Spleen (tissue), 11 donors: ENCODE measurements around the gene ARHGDIB. TPM values are rescaled to one million over a fixed set of nuclear protein-coding genes. Genes with fewer than 3 reads are reported as not detected.

Source experiments
- DNase-seq: peaks from one replicate; pipeline ENCODE4 v3.0.0-alpha.2; 2020
- H3K27ac ChIP-seq, 8 donors: fragments of 200-600 bp; sonication (generic) in 7 of 8; 1 replicate in 4 of 8; 2 replicates in 4 of 8; pipeline versions ENCODE4 v1.5.0 to v1.8.0; 2016 to 2021; ENCODE audit warnings: inconsistent platforms in 4 of 8, mild to moderate bottlenecking in 4 of 8, moderate library complexity in 1 of 8
- H3K27me3 ChIP-seq, 7 donors: fragments of 200-600 bp; sonication (generic) in 6 of 7; replicated peaks in 1 of 7; 1 replicate in 4 of 7; 2 replicates in 3 of 7; pipeline versions ENCODE4 v1.5.0 to v1.8.0; 2016 to 2021; ENCODE audit warnings: inconsistent platforms in 3 of 7, mild to moderate bottlenecking in 1 of 7
- H3K36me3 ChIP-seq, 6 donors: fragments of 200-600 bp; sonication (generic) in 5 of 6; 1 replicate in 4 of 6; 2 replicates in 2 of 6; pipeline versions ENCODE4 v1.5.0 to v1.8.0; 2016 to 2021; ENCODE audit warnings: inconsistent platforms in 2 of 6
- H3K4me1 ChIP-seq, 6 donors: fragments of 200-600 bp; sonication (generic) in 5 of 6; 1 replicate in 3 of 6; 2 replicates in 3 of 6; pipeline versions ENCODE4 v1.5.0 to v1.8.0; 2016 to 2021; ENCODE audit warnings: inconsistent platforms in 3 of 6
- H3K4me3 ChIP-seq, 8 donors: fragments of 200-600 bp; sonication (generic) in 7 of 8; 1 replicate in 4 of 8; 2 replicates in 4 of 8; pipeline versions ENCODE4 v1.5.0 to v1.8.0; 2016 to 2021; ENCODE audit warnings: inconsistent platforms in 4 of 8, mild to moderate bottlenecking in 4 of 8, moderate library complexity in 2 of 8
- H3K9me3 ChIP-seq, 8 donors: fragments of 200-600 bp; sonication (generic) in 7 of 8; 1 replicate in 4 of 8; 2 replicates in 4 of 8; pipeline versions ENCODE4 v1.5.0 to v1.8.0; 2016 to 2021; ENCODE audit warnings: inconsistent platforms in 4 of 8
- CTCF ChIP-seq, 11 experiments: fragments of 200-600 bp in 7 of 11; fragments of 450-650 bp in 4 of 11; sonication (generic) in 4 of 11; IDR thresholded peaks in 8 of 11; conservative IDR thresholded peaks in 3 of 11; 1 replicate in 7 of 11; 2 replicates in 4 of 11; pipeline versions ENCODE4 v1.4.0 to v1.8.0; 2016 to 2021; ENCODE audit warnings: antibody characterized with exemption in 11 of 11, inconsistent platforms in 4 of 11, mild to moderate bottlenecking in 1 of 11
- POLR2A ChIP-seq, 3 donors: fragments of 450-650 bp; IDR thresholded peaks; one replicate each; pipeline ENCODE4 v1.5.1; 2017; ENCODE audit warnings: antibody characterized with exemption in 3 of 3, mild to moderate bottlenecking in 1 of 3
- POLR2AphosphoS5 ChIP-seq, 3 donors: sonication (generic); formaldehyde crosslinking; IDR thresholded peaks; one replicate each; pipeline ENCODE4 v1.5.1; 2017; ENCODE audit warnings: antibody characterized with exemption in 3 of 3
- WGBS, 5 donors: extraction: QIAGEN DNeasy Blood & Tissue Kit in 3 of 5; methylation state at CpG; one replicate each; pipeline versions ENCODE4 v1.1.5 to v1.1.7; 2013 to 2018; 5-methylcytosine and 5-hydroxymethylcytosine counted together
- intact Hi-C: fragments of 100-400 bp; cut with DNase I; formaldehyde crosslinking; loops from one replicate; pipeline ENCODE4 v1.15.0; 2023; ENCODE audit warnings: low total_unique reads
- polyA plus RNA-seq, 3 donors: library from polyadenylated mRNA; stranded (reverse); fragments of 200-250 nt; gene quantifications; one replicate each; pipeline ENCODE4 v1.2.1, GENCODE V29; 2013
- total RNA-seq, 7 donors: library from RNA; depleted of rRNA in 3 of 7; stranded (reverse); fragments of >200 nt in 3 of 7; fragmentation: NEBNext Ultra II Directional in 4 of 7; extraction: Animal tissue kit (Norgen Biotek cat#: 25700) in 4 of 7; gene quantifications; one replicate each; pipeline versions ENCODE4 v1.1.0 to v1.2.1, GENCODE V29; 2016 to 2021
- donor health status: healthy with polysubstance abuse.
- donor health status: DM: no; HTN: no; CAD: no; lungs with moderate emphysema.
- donor health status: DM: no; HTN: no; CAD: no.
- donor health status: Bipolar disorder and iron deficiency.
- donor health status: healthy.
- donor health status: DM: no; HTN: no; CAD: no.
- donor health status: DM: yes; HTN: yes; CAD: no.

The ARHGDIB gene
- total and polyA plus RNA-seq, 10 donors, result 537 to 1,063 (median 786) TPM

GRCh38 chr12:14972816-14973215 is 11.4 kb upstream of the ARHGDIB start, which contains the start of gene PDE6H:
TSS of gene PDE6H (plus strand) at chr12:14973042. CDS start at chr12:14978013, 4,971 bp downstream.
- Histone ChIP-seq H3K4me1 (peaks cover 0 to 38% (median 2%) of the 10 kb centered on the region in 6 donors), H3K27me3 (no peaks in the 10 kb centered on the region), H3K9me3 (no peaks in the 10 kb centered on the region), H3K36me3 (no peaks in the 10 kb centered on the region), H3K27ac (no peak within 1 kb of the TSS), H3K4me3 (no peak within 1 kb of the TSS)
- intact Hi-C loops, result no loop called here
- WGBS, 5 donors, result 89 to 95% (median 92%) methylated on average over 2 of the region's 2 CpGs
- no peak for DNase-seq
- TF ChIP-seq POLR2A (IDR thresholded peaks at IDR 0.05) (no peak), CTCF (IDR thresholded peaks at IDR 0.05 in 8 of 11, conservative IDR thresholded peaks at IDR 0.05 in 3 of 11) (no peak), POLR2AphosphoS5 (IDR thresholded peaks at IDR 0.05) (no peak)

GRCh38 chr12:14970473-14970872 is 9.1 kb upstream of the ARHGDIB start:
- 57 to 85% (median 72%) methylated on average over 4 of the region's 4 CpGs for whole genome bisulfite sequencing, 5 donors
- DNase-seq, result no peak
- H3K36me3 ChIP-seq, result no peaks in the 10 kb centered on the region
- no peak for TF ChIP-seq POLR2A (IDR thresholded peaks at IDR 0.05)
- TF ChIP-seq CTCF (IDR thresholded peaks at IDR 0.05 in 8 of 11, conservative IDR thresholded peaks at IDR 0.05 in 3 of 11), result no peak
- no peak for TF ChIP-seq POLR2AphosphoS5 (IDR thresholded peaks at IDR 0.05)
- peaks cover 0 to 22% (median 2%) of the 10 kb centered on the region in 6 donors for H3K4me1 ChIP-seq
- intact Hi-C loops, result no loop called here
- H3K27ac ChIP-seq, result no peak overlapping the region
- no peak overlapping the region for H3K4me3 ChIP-seq
- no peaks in the 10 kb centered on the region for H3K9me3 ChIP-seq
- H3K27me3 ChIP-seq, result no peaks in the 10 kb centered on the region

- no peak for DNase-seq
- H3K27me3 ChIP-seq, result no peaks in the 10 kb centered on the region
- TF ChIP-seq POLR2A (IDR thresholded peaks at IDR 0.05) (no peak), CTCF (IDR thresholded peaks at IDR 0.05 in 8 of 11, conservative IDR thresholded peaks at IDR 0.05 in 3 of 11) (no peak), POLR2AphosphoS5 (IDR thresholded peaks at IDR 0.05) (no peak)
- no peak overlapping the region for H3K27ac ChIP-seq
- intact Hi-C loops, result no loop called here
- peaks cover 0 to 15% (median 7%) of the 10 kb centered on the region in 6 donors for H3K4me1 ChIP-seq
- no peak overlapping the region for H3K4me3 ChIP-seq
- H3K36me3 ChIP-seq, result no peaks in the 10 kb centered on the region
- H3K9me3 ChIP-seq, result no peaks in the 10 kb centered on the region
- WGBS, 5 donors, result 84 to 87% (median 85%) methylated on average over 3 of the region's 3 CpGs
These were observed 7.1 kb upstream of the ARHGDIB start for GRCh38 chr12:14968478-14968877.

GRCh38 chr12:14965221-14965620 is 3.8 kb upstream of the ARHGDIB start:
- Histone ChIP-seq H3K4me3 (no peak overlapping the region), H3K36me3 (no peaks in the 10 kb centered on the region), H3K9me3 (no peaks in the 10 kb centered on the region), H3K27me3 (no peaks in the 10 kb centered on the region), H3K4me1 (peaks cover 4 to 41% (median 25%) of the 10 kb centered on the region in 6 donors), H3K27ac (peak overlapping the region in 3 of 8 donors; percentile 90 to 94 (median 93))
- intact Hi-C loops, result no loop called here
- no peak for TF ChIP-seq POLR2AphosphoS5 (IDR thresholded peaks at IDR 0.05)
- no peak for TF ChIP-seq POLR2A (IDR thresholded peaks at IDR 0.05)
- TF ChIP-seq CTCF (IDR thresholded peaks at IDR 0.05 in 8 of 11, conservative IDR thresholded peaks at IDR 0.05 in 3 of 11), result no peak
- 91 to 96% (median 95%) methylated on average over 2 of the region's 2 CpGs for WGBS, 5 donors
- no peak for DNase-seq
